Measurements from ENCODE around the gene C1orf105.
"Not testable (repeated sequence)": the region's sequence is repeated elsewhere in the genome, so short reads cannot be mapped to it uniquely, and the experiment has no call there.

The C1orf105 gene, protein sequence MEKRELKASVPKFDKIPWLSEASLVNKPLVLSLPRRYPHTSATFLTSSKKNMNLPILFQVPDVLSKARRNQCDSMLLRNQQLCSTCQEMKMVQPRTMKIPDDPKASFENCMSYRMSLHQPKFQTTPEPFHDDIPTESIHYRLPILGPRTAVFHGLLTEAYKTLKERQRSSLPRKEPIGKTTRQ

DNA sequence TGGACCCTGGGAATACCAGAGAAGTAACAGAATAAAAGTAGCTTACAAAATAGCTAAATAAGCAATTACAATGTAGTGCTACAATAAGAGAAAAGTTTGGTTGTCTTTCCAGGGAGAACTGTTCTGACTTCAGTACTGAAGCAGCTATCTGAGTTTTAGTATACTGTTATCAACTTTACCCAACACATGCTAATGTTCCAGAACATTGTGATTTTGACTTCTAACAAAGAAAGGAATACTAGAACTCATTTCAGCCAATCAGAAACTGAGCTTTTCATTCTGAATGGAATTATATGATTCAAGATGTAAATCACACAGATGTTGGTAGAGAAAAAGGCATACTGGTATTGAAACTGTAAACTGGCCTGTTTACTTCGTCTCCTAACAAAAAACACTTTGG lies at the start of gene C1orf105:
TSS of gene C1orf105 (plus strand) at position 301 of the 400 bp plus-strand sequence. CDS start 201 bp downstream, outside the sequence.
- TF ChIP-seq, protein P1, sequence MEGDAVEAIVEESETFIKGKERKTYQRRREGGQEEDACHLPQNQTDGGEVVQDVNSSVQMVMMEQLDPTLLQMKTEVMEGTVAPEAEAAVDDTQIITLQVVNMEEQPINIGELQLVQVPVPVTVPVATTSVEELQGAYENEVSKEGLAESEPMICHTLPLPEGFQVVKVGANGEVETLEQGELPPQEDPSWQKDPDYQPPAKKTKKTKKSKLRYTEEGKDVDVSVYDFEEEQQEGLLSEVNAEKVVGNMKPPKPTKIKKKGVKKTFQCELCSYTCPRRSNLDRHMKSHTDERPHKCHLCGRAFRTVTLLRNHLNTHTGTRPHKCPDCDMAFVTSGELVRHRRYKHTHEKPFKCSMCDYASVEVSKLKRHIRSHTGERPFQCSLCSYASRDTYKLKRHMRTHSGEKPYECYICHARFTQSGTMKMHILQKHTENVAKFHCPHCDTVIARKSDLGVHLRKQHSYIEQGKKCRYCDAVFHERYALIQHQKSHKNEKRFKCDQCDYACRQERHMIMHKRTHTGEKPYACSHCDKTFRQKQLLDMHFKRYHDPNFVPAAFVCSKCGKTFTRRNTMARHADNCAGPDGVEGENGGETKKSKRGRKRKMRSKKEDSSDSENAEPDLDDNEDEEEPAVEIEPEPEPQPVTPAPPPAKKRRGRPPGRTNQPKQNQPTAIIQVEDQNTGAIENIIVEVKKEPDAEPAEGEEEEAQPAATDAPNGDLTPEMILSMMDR (IDR thresholded peaks at IDR 0.05; ENCODE audit: insufficient read depth, missing control alignments), result no peak
- FAIRE-seq (peak; percentile 21), DNase-seq (ENCODE audit: insufficient read length, low spot score) (no peak)

DNA sequence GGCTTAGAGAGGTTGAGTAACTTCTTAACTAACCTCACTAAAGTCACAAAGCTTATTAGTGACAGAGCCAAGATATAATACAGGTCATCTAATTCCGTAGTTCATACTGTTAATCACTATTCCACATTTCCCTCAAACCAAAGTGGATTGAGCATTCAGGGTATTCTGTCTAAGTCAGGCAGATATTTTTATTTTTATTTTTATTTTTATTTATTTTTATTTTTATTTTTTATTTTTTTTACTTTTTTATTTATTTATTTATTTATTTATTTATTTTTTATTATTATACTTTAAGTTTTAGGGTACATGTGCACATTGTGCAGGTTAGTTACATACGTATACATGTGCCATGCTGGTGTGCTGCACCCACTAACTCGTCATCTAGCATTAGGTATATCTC lies 48.8 kb upstream of the C1orf105 start:
- DNase-seq (ENCODE audit: insufficient read length, low spot score); FAIRE-seq: not testable (repeated sequence)

DNA sequence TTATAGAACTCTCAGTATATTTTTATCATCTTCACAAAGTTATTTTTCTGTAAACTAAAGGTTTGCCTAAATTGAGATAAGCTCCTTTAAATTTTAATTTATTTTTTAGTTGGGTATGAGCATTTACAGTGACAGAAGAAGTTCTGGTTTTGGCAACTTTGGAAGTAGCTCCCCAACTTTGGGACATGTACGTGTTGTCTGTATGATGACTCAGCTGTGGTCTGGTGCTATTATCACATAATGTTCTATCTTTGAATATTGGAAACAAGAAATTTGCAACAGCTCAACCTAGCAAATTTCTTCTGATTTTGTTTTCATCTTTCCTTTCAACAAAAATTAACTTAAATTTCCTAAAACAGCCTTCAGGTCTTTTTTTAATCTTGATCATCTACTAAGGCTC lies 46.6 kb upstream of the C1orf105 start:
- DNase-seq (ENCODE audit: insufficient read length, low spot score) (no peak), FAIRE-seq (no peak)
- TF ChIP-seq, protein P1 (IDR thresholded peaks at IDR 0.05; ENCODE audit: insufficient read depth, missing control alignments), result no peak

DNA sequence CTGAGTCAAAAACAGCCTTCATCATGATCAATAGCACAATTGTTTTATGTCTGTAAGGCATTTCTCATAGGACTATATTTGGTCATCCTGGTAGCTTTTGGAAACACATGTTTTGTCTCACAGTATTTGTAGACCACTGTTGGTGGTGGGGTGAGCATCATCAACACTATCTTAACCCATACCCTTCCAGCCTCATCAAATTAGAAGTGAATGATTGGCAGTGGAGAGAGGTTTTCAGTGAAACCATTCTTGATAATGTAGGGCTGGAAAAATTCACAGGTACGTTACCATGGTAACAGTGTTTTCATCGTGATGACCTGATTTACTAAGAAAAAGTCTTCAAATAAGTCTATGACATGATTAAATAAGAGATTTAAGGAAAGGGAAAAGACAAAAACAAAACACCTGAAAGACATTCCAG lies 45.3 kb upstream of the C1orf105 start:
- TF ChIP-seq, protein P1 (IDR thresholded peaks at IDR 0.05; ENCODE audit: insufficient read depth, missing control alignments), result no peak
- FAIRE-seq, result peak; percentile 80
- DNase-seq (ENCODE audit: insufficient read length, low spot score), result no peak

DNA sequence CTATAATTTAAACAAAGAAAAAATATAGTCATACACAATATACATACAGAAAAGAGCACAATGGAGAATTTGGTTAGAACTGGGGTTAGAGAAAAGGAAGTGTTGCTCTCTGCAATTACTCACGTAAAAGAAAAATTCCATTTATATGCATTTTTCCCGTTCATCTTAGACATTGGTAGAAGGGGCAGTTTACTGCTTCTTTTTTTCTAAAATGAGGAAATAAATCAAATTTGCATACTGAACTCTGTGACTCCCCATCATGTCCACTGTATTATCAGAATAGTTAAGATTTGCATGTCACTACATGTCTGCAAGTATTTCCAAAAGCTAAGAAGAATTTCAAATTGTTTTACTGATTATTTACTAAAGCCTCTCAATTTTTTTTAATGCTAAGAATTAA lies 44.1 kb upstream of the C1orf105 start:
- DNase-seq (ENCODE audit: insufficient read length, low spot score) (no peak), FAIRE-seq (no peak)
- TF ChIP-seq, protein P1 (IDR thresholded peaks at IDR 0.05; ENCODE audit: insufficient read depth, missing control alignments), result no peak

DNA sequence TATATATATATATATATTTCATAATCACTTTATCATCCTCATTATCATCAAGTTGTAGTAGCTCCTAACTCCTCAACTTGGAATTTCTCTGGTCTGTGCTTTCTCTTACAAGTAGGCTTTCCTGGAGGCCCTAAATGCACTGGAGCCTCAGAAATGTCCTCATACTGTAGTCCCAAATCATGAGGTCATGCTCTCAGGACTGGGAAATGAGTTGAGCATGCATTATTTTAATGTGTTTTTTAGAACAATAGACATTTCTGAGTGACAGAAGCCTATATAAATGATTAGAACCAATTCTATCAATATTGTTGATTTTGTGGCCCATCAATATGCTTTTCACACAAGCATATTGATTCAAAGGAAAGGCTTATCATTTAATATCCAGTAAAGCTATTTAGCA lies 42.9 kb upstream of the C1orf105 start:
- TF ChIP-seq, protein P1 (IDR thresholded peaks at IDR 0.05; ENCODE audit: insufficient read depth, missing control alignments), result no peak
- FAIRE-seq, result no peak

DNA sequence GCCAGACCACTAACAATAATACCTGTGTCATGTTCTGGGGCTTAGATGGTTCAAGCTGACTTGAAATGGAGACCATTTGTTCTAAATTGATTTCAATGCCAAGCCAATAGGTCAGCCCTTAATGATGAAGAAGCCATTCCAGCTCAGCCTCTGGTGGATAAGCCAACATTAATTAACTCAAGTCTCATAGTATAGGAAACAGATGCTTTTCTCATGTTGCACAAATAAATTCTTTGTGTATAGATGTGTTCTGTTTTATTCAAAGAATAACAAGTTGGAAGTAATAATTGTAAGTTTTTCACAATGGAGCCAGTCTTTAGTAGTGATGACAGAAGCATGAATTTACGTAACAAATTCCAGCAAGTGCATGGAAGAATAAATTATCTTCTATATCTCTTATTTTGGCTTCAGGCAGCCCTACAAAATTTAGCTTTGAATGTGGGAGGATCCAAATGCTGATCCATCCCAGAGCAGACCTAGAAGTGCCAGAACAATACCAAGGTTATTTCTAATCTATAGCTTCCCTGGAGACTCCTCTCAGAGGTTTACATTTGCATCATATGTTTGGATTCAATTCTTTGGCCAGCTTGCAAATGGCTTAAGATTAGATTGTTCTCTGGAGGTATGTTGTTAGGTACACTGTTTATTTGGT lies 42.2 kb upstream of the C1orf105 start:
- FAIRE-seq, result no peak

More for the DNA sequence above, 42.9 kb upstream of the C1orf105 start:
- DNase-seq (ENCODE audit: insufficient read length, low spot score), result no peak

More for the DNA sequence above, 42.2 kb upstream of the C1orf105 start:
- TF ChIP-seq, protein P1 (IDR thresholded peaks at IDR 0.05; ENCODE audit: insufficient read depth, missing control alignments), result no peak
- no peak for DNase-seq (ENCODE audit: insufficient read length, low spot score)

Measured in D721Med (cell line).